B cell (primary cell): ENCODE data around the gene TMPRSS11D. TPM values are rescaled to one million over a fixed set of nuclear protein-coding genes. Genes with fewer than 3 reads are reported as not detected.

Experiments used
- ATAC-seq: fragments of 200-7000 bp; cut with Tn5 transposase; one replicate; pipeline ENCODE4 v1.10.0; 2021; ENCODE audit warnings: low read depth, mild to moderate bottlenecking, moderate number of reproducible peaks, moderate library complexity
- CTCF ChIA-PET: fragments of 350-600 bp; sonication (Branson Sonifier 250); formaldehyde crosslinking; loops from one replicate; lab custom pipeline; 2021; ENCODE audit warnings: antibody characterized with exemption, inconsistent platforms; lab: Charles Lee
- POLR2A ChIA-PET: fragments of 350-600 bp; sonication (Branson Sonifier 250); formaldehyde crosslinking; loops from one replicate; lab custom pipeline; 2021; ENCODE audit warnings: antibody characterized with exemption; lab: Charles Lee
- DNase-seq: peaks from one replicate; pipeline ENCODE4 v3.0.0; 2013
- H2AFZ ChIP-seq: 2 replicates; pipeline ENCODE4 v1.6.1; 2012; ENCODE audit warnings: mild to moderate bottlenecking, low read depth, low read length; ENCODE audit not compliant: insufficient read depth, poor library complexity, severe bottlenecking
- H3K27ac ChIP-seq, 2 donors: 1 replicate in 1 of 2; 2 replicates in 1 of 2; pipeline ENCODE4 v1.5.1; 2012 to 2013; ENCODE audit warnings: low read length in 2 of 2, mild to moderate bottlenecking in 2 of 2, moderate library complexity in 1 of 2
- H3K27me3 ChIP-seq, 4 experiments: fragments of 200-600 bp in 1 of 4; sonication (generic) in 1 of 4; replicated peaks in 1 of 4; 1 replicate in 2 of 4; 2 replicates in 2 of 4; pipeline versions ENCODE4 v1.6.1 to v1.7.0; 2013 to 2016; ENCODE audit warnings: low read length in 3 of 4, mild to moderate bottlenecking in 2 of 4, mixed read lengths in 1 of 4, moderate library complexity in 1 of 4; ENCODE audit not compliant: insufficient read depth in 4 of 4, control insufficient read depth in 3 of 4; ENCODE audit errors: control extremely low read depth in 1 of 4
- H3K36me3 ChIP-seq, 2 experiments: replicated peaks in 1 of 2; 1 replicate in 1 of 2; 2 replicates in 1 of 2; pipeline versions ENCODE4 v1.6.1 to v1.7.1; 2013; ENCODE audit warnings: low read length in 1 of 2; ENCODE audit not compliant: insufficient read depth in 2 of 2, control insufficient read depth in 1 of 2; ENCODE audit errors: control extremely low read depth in 1 of 2, extremely low read depth in 1 of 2
- H3K4me1 ChIP-seq, 2 donors: fragments of 200-600 bp in 1 of 2; sonication (generic) in 1 of 2; 1 replicate in 1 of 2; 2 replicates in 1 of 2; pipeline versions ENCODE4 v1.5.1 to v1.6.1; 2013 to 2017; ENCODE audit warnings: low read length in 2 of 2; ENCODE audit not compliant: control insufficient read depth in 2 of 2, insufficient read depth in 2 of 2
- H3K4me2 ChIP-seq: replicated peaks from 2 replicates; pipeline ENCODE3; 2012; ENCODE audit warnings: mild to moderate bottlenecking, low read depth, low read length; ENCODE audit not compliant: poor library complexity, severe bottlenecking
- H3K4me3 ChIP-seq, 5 experiments: fragments of 200-600 bp in 1 of 5; sonication (generic) in 1 of 5; 1 replicate in 3 of 5; 2 replicates in 2 of 5; pipeline versions ENCODE4 v1.5.1 to v1.7.0; 2011 to 2016; ENCODE audit warnings: low read length in 4 of 5, mild to moderate bottlenecking in 4 of 5, low read depth in 2 of 5, control low read depth in 1 of 5, moderate library complexity in 1 of 5; ENCODE audit not compliant: insufficient read depth in 1 of 5; ENCODE audit errors: control extremely low read depth in 1 of 5, extremely low read depth in 1 of 5
- H3K79me2 ChIP-seq: fragments of 200-600 bp; sonication (generic); one replicate; pipeline ENCODE4 v1.6.0; 2016; ENCODE audit warnings: low read length; ENCODE audit not compliant: control insufficient read depth, insufficient read depth
- H3K9ac ChIP-seq: fragments of 200-600 bp; sonication (generic); 2 replicates; pipeline ENCODE4 v1.6.1; 2017; ENCODE audit warnings: mild to moderate bottlenecking, low read length, moderate library complexity
- H3K9me3 ChIP-seq, 3 donors: one replicate each; pipeline versions ENCODE4 v1.6.1 to v1.7.1; 2013; ENCODE audit warnings: low read length in 2 of 3; ENCODE audit not compliant: control insufficient read depth in 2 of 3, insufficient read depth in 1 of 3; ENCODE audit errors: control extremely low read depth in 1 of 3
- H4K20me1 ChIP-seq: 2 replicates; pipeline ENCODE4 v1.6.0; 2012; ENCODE audit warnings: mild to moderate bottlenecking, low read length; ENCODE audit not compliant: insufficient read depth, control insufficient read depth, poor library complexity, severe bottlenecking
- H3K27ac Mint-ChIP-seq: one replicate; pipeline ENCODE4 v1.8.0; 2021; ENCODE audit warnings: mixed read lengths
- H3K27me3 Mint-ChIP-seq: one replicate; pipeline ENCODE4 v1.8.0; 2021; ENCODE audit warnings: mixed read lengths
- H3K4me1 Mint-ChIP-seq: one replicate; pipeline ENCODE4 v1.8.0; 2021; ENCODE audit warnings: mixed read lengths
- H3K4me3 Mint-ChIP-seq: one replicate; pipeline ENCODE4 v1.8.0; 2021; ENCODE audit warnings: mixed read lengths
- H3K9me3 Mint-ChIP-seq: one replicate; pipeline ENCODE4 v1.8.0; 2022; ENCODE audit warnings: mixed read lengths; ENCODE audit not compliant: insufficient read depth
- CTCF ChIP-seq: fragments of 200-600 bp; IDR thresholded peaks from one replicate; pipeline ENCODE4 v1.8.0; 2022; ENCODE audit warnings: antibody characterized with exemption, mild to moderate bottlenecking
- EZH2 ChIP-seq: IDR thresholded peaks from 2 replicates; pipeline ENCODE4 v1.6.1; 2012; ENCODE audit warnings: borderline replicate concordance, low read depth, mild to moderate bottlenecking, moderate library complexity, low read length; ENCODE audit not compliant: insufficient read depth, poor library complexity, severe bottlenecking
- WGBS: methylation state at CpG from one replicate; pipeline ENCODE4 v1.1.5; 2013; ENCODE audit warnings: missing lambda C conversion rate; ENCODE audit not compliant: insufficient coverage; 5-methylcytosine and 5-hydroxymethylcytosine counted together
- intact Hi-C: fragments of 100-400 bp; cut with micrococcal nuclease; formaldehyde crosslinking; loops from one replicate; pipeline ENCODE4 v1.10.0; 2022
- polyA plus RNA-seq: library from polyadenylated mRNA; depleted of rRNA; stranded (reverse); fragments of >200 nt; gene quantifications from 2 replicates; pipeline ENCODE4 v1.2.3, GENCODE V29; 2012
- total RNA-seq, 2 donors: library from RNA; stranded (reverse); fragments of 120-200 nt in 1 of 2; gene quantifications; 1 replicate in 1 of 2; 2 replicates in 1 of 2; pipeline versions ENCODE4 v1.2.3 to v1.2.4, GENCODE V29; 2013 to 2022

The TMPRSS11D gene
- total and polyA plus RNA-seq, 2 donors (not counting 1 experiment from before 2014, with no cell fraction given) = not detected

DNA sequence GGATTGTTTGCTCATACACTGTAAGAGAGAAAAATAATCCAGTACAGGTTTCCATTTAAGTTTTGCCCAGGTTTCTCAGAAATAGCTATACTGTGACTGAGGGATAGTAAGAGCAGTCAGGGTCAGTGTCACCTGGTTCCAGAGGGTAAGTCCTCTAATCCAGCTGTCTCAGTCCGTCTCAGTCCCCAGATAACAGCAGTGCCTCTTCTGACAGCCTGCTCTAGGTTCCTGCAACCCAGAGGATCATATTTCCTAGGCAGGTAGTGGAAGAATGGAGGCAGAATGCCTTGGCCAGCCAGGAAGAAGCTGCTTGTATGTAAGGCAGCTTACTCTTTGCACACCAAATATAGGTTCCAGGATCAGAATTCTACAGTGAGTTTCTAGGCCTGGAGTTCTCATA is 107.1 kb downstream of the TMPRSS11D start:
- Histone ChIP-seq H3K27me3 (peaks cover 0 to 4% (median 0%) of the 10 kb centered on the region in 4 experiments), H3K36me3 (peaks cover 0 to 1% of the 10 kb centered on the region in 2 experiments), H3K27ac (no peak overlapping the region), H3K79me2 (no peaks in the 10 kb centered on the region), H3K4me1 (no peaks in the 10 kb centered on the region), H4K20me1 (no peaks in the 10 kb centered on the region), H3K4me3 (no peak overlapping the region), H3K9me3 (no peaks in the 10 kb centered on the region), H2AFZ (no peak overlapping the region), H3K9ac (no peak overlapping the region), H3K4me2 (no peak overlapping the region)
- WGBS = no CpG with 5 or more reads among the region's 1 CpG
- intact Hi-C loops = no loop called here
- CTCF ChIA-PET = interaction anchor here (1.2 kb wide), 1 partner anchor 30 kb away, joined by 3 read pairs; no protein-coding TSS in a partner anchor
- no peaks in the 10 kb centered on the region for H3K27me3 Mint-ChIP-seq
- ATAC-seq = no peak
- H3K4me1 Mint-ChIP-seq = no peaks in the 10 kb centered on the region
- POLR2A ChIA-PET = no interaction called here
- no peak overlapping the region for H3K4me3 Mint-ChIP-seq
- DNase-seq = no peak
- H3K9me3 Mint-ChIP-seq = no peaks in the 10 kb centered on the region
- no peak overlapping the region for H3K27ac Mint-ChIP-seq
- TF ChIP-seq EZH2 (no peak), CTCF (no peak)

Other genes starting within 250 kb of the TMPRSS11D start
- gene UBA6, start 182.8 kb downstream of the TMPRSS11D start, total RNA-seq = 64.0 and 85.6 TPM in 2 replicates
- gene UBA6, start 182.8 kb downstream of the TMPRSS11D start, polyA plus RNA-seq = 22.8 and 46.4 TPM in 2 replicates
- gene GNRHR, start 129.6 kb downstream of the TMPRSS11D start, total RNA-seq = not detected in 2 replicates
- not detected in 2 replicates for gene GNRHR, start 129.6 kb downstream of the TMPRSS11D start, polyA plus RNA-seq
- not detected in 2 replicates for gene TMPRSS11A, start 79.5 kb upstream of the TMPRSS11D start, total RNA-seq
- not detected in 2 replicates for gene TMPRSS11A, start 79.5 kb upstream of the TMPRSS11D start, polyA plus RNA-seq
- gene TMPRSS11F, start 245.9 kb upstream of the TMPRSS11D start, total RNA-seq = not detected in 2 replicates
- gene TMPRSS11F, start 245.9 kb upstream of the TMPRSS11D start, polyA plus RNA-seq = not detected in 2 replicates